SU-DHL-6 (cell line): ENCODE measurements around the gene PSMC6.

Experiments
- H2AFZ ChIP-seq: fragments of 200-600 bp; sonication (generic); 2 replicates; pipeline ENCODE4 v1.6.1; 2014; ENCODE audit warnings: low read depth, mild to moderate bottlenecking, moderate library complexity, mixed read lengths, antibody characterized with exemption, low read length; ENCODE audit not compliant: severe bottlenecking
- H3F3A ChIP-seq: fragments of 200-600 bp; shearing (Covaris generic); 2 replicates; pipeline ENCODE4 v1.6.0; 2016; ENCODE audit warnings: antibody characterized with exemption, mild to moderate bottlenecking; ENCODE audit not compliant: insufficient read depth
- H3K27ac ChIP-seq: fragments of 200-600 bp; sonication (generic); 2 replicates; pipeline ENCODE4 v1.5.1; 2016; ENCODE audit warnings: low read depth, mild to moderate bottlenecking, low read length, moderate library complexity, mixed read lengths
- H3K27me3 ChIP-seq: fragments of 200-600 bp; sonication (generic), shearing (Covaris generic); 2 replicates; pipeline ENCODE4 v1.6.0; 2014; ENCODE audit warnings: mild to moderate bottlenecking, low read length
- H3K36me3 ChIP-seq: fragments of 200-600 bp; sonication (generic); 2 replicates; pipeline ENCODE4 v1.6.1; 2014; ENCODE audit warnings: mild to moderate bottlenecking, low read length, mixed read lengths
- H3K4me2 ChIP-seq: fragments of 300-600, 200-600 bp; shearing (Covaris generic), sonication (generic); 2 replicates; pipeline ENCODE4 v1.6.0; 2014; ENCODE audit warnings: low read length, low read depth, mild to moderate bottlenecking; ENCODE audit not compliant: poor library complexity, severe bottlenecking
- H3K4me3 ChIP-seq: fragments of 200-600 bp; sonication (generic); 2 replicates; pipeline ENCODE4 v1.5.1; 2014; ENCODE audit warnings: antibody characterized with exemption, low read length, mild to moderate bottlenecking, mixed read lengths; ENCODE audit not compliant: insufficient read depth, poor library complexity, severe bottlenecking
- H3K79me2 ChIP-seq: fragments of 200-600 bp; sonication (generic); 2 replicates; pipeline ENCODE4 v1.6.1; 2014; ENCODE audit warnings: mild to moderate bottlenecking, low read length, moderate library complexity; ENCODE audit not compliant: insufficient read depth
- H3K9ac ChIP-seq: fragments of 200-600 bp; sonication (generic); 2 replicates; pipeline ENCODE4 v1.7.0; 2014; ENCODE audit warnings: mild to moderate bottlenecking, low read length
- H3K9me2 ChIP-seq: fragments of 200-600 bp; sonication (generic); replicated peaks from 2 replicates; pipeline ENCODE4 v1.6.1; 2014; ENCODE audit warnings: low read length; ENCODE audit not compliant: insufficient read depth
- H3K9me3 ChIP-seq: fragments of 200-600 bp; sonication (generic); 2 replicates; pipeline ENCODE4 v1.6.1; 2014; ENCODE audit warnings: low read length, mixed read lengths; ENCODE audit not compliant: insufficient read depth
- H4K20me1 ChIP-seq: fragments of 200-600 bp; sonication (generic); 2 replicates; pipeline ENCODE4 v1.6.1; 2014; ENCODE audit warnings: low read depth, mild to moderate bottlenecking, antibody characterized with exemption, low read length, moderate library complexity, mixed read lengths
- CTCF ChIP-seq: fragments of 200-600 bp; sonication (generic); IDR thresholded peaks from one replicate; pipeline ENCODE4 v1.5.1; 2017; ENCODE audit warnings: antibody characterized with exemption, mild to moderate bottlenecking, low read length, moderate library complexity; ENCODE audit not compliant: insufficient read depth, poor library complexity, severe bottlenecking
- EZH2phosphoT487 ChIP-seq: fragments of 200-600 bp; sonication (generic), shearing (Covaris generic); conservative IDR thresholded peaks from 2 replicates; pipeline ENCODE4 v1.6.1; 2018; ENCODE audit warnings: mild to moderate bottlenecking, antibody characterized with exemption, low read length, moderate library complexity, mixed read lengths

PSMC6 gene

DNA sequence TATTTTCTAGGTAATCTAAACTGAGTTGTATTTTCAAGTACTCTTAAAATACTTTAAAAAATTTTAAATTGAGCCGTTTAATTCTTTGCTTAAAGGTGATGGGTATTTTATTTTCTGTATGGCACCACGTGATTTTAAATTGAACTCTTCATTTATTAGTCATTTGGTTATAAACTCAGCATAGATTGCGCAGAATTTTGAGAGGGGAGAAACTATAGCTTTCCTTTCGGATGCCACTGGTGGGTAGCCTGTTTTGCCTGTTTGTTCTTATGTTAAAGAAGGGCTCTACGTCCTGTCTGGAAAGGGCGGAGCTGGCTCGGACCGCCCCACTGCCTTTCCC, 22.6 kb downstream of the PSMC6 start:
- no peaks in the 10 kb centered on the region for H3K9me3 ChIP-seq
- H3K9ac ChIP-seq, result peak overlapping the region; percentile 49
- peak overlapping the region; percentile 78 for H2AFZ ChIP-seq
- no peaks in the 10 kb centered on the region for H3K9me2 ChIP-seq
- H3F3A ChIP-seq, result peaks cover 18% of the 10 kb centered on the region
- H3K79me2 ChIP-seq, result peaks cover 41% of the 10 kb centered on the region
- H3K4me2 ChIP-seq, result peak overlapping the region; percentile 99
- TF ChIP-seq EZH2phosphoT487, result no peak
- no peak for TF ChIP-seq CTCF
- peaks cover 17% of the 10 kb centered on the region for H3K36me3 ChIP-seq
- peak overlapping the region; percentile 51 for H3K4me3 ChIP-seq
- peak overlapping the region; percentile 58 for H3K27ac ChIP-seq
- no peaks in the 10 kb centered on the region for H4K20me1 ChIP-seq
- H3K27me3 ChIP-seq, result no peaks in the 10 kb centered on the region

GRCh38 chr14:52729925-52730708, 23.1 kb downstream of the PSMC6 start, which contains the start of gene STYX:
TSS of gene STYX (plus strand) at chr14:52730166. CDS start at chr14:52730475, 309 bp downstream.
- peaks cover 39% of the 10 kb centered on the region for H3K79me2 ChIP-seq

DNA sequence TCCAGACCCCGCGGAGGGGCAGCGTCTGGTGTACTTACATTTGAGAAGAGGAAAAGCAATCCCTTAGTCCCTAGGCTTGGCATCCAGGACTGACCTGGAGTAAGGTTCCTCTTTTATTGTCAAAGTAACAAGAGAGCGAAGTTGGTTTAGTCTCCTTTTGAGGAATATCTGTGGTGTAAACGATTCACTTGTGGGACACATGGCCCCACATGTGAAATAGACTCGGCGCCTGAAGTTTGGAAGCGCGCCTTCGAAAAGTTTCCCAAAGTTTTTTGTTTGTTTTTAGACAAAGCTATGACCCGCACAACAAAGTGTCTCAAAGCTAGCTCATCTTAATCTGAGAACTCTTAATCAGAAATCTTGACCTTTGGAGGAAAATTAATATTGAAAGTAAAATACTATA, 23.7 kb downstream of the PSMC6 start:
- no peak for TF ChIP-seq CTCF
- no peak for TF ChIP-seq EZH2phosphoT487
- peak overlapping the region; percentile 51; the same call in 1 of the 2 replicates for H3K27ac ChIP-seq
- no peaks in the 10 kb centered on the region for H3K9me3 ChIP-seq
- H3K27me3 ChIP-seq, result no peaks in the 10 kb centered on the region
- peaks cover 8% of the 10 kb centered on the region; the same call in 1 of the 2 replicates for H3K36me3 ChIP-seq
- H3K4me3 ChIP-seq, result peak overlapping the region; percentile 70
- no peaks in the 10 kb centered on the region for H3K9me2 ChIP-seq
- peak overlapping the region; percentile 99 for H3K4me2 ChIP-seq
- peak overlapping the region; percentile 91 for H2AFZ ChIP-seq
- H4K20me1 ChIP-seq, result no peaks in the 10 kb centered on the region
- peaks cover 18% of the 10 kb centered on the region for H3F3A ChIP-seq
- peaks cover 42% of the 10 kb centered on the region for H3K79me2 ChIP-seq
- peak overlapping the region; percentile 95 for H3K9ac ChIP-seq

More at GRCh38 chr14:52729925-52730708, 23.1 kb downstream of the PSMC6 start, which contains the start of gene STYX:
- H3K4me3 ChIP-seq, result peak within 1 kb of the TSS; percentile 70
- TF ChIP-seq CTCF (no peak), EZH2phosphoT487 (no peak)
- H3F3A ChIP-seq, result peaks cover 18% of the 10 kb centered on the region
- H3K9me3 ChIP-seq, result no peaks in the 10 kb centered on the region
- peak within 1 kb of the TSS; percentile 99 for H3K4me2 ChIP-seq
- peak within 1 kb of the TSS; percentile 58 for H3K27ac ChIP-seq
- no peaks in the 10 kb centered on the region for H4K20me1 ChIP-seq
- H3K9ac ChIP-seq, result peak within 1 kb of the TSS; percentile 95
- no peaks in the 10 kb centered on the region for H3K9me2 ChIP-seq
- peaks cover 11% of the 10 kb centered on the region for H3K36me3 ChIP-seq
- H3K27me3 ChIP-seq, result no peaks in the 10 kb centered on the region
- H2AFZ ChIP-seq, result peak within 1 kb of the TSS; percentile 91
